LNCAP (cell line): Measurements from ENCODE around the gene KRTAP5-5.

Experiments used
- TF ChIP-seq, protein P1 (sequence below): fragments of 450-650 bp; IDR thresholded peaks from 2 replicates; pipeline ENCODE4 v1.5.1; 2017; ENCODE audit warnings: mild to moderate bottlenecking

Gene KRTAP5-5

DNA sequence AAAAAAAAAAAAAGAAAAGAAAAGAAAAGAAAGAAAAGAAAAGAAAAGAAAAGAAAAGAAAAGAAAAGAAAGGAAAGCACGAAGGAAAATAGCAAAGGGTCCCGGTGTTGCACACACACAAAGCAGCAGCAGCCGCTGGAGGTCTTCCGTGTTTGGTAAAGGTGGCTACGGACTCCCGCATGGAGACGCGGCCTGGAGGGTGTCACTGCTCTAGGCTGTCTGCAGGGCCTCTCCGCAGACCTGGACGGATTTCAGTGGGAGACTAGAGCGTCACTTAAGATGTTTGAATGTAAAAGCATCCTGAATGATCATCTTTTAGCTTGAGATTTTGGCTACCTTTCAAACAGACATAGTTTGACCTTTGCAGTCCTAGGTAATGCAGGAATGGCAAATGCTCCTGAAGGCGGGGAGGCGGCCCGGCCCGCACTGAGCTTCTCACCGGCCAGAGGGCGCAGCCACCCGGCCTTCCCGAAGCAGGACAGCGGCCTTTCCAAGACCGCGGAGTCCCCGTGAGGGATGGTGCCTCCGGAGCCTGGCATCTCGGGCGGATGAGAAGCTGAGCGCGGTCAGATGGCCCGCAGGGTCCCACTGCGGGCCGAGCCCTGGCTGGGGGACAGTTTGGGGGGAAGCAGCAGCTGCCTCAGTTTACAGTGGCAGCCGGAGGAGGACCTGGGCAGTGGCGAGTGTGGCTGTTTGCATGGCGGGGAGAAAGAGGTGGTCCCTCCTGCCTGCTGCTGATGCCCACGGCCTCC is 18.5 kb downstream of the KRTAP5-5 start:
- TF ChIP-seq, protein P1, sequence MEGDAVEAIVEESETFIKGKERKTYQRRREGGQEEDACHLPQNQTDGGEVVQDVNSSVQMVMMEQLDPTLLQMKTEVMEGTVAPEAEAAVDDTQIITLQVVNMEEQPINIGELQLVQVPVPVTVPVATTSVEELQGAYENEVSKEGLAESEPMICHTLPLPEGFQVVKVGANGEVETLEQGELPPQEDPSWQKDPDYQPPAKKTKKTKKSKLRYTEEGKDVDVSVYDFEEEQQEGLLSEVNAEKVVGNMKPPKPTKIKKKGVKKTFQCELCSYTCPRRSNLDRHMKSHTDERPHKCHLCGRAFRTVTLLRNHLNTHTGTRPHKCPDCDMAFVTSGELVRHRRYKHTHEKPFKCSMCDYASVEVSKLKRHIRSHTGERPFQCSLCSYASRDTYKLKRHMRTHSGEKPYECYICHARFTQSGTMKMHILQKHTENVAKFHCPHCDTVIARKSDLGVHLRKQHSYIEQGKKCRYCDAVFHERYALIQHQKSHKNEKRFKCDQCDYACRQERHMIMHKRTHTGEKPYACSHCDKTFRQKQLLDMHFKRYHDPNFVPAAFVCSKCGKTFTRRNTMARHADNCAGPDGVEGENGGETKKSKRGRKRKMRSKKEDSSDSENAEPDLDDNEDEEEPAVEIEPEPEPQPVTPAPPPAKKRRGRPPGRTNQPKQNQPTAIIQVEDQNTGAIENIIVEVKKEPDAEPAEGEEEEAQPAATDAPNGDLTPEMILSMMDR, result no peak

DNA sequence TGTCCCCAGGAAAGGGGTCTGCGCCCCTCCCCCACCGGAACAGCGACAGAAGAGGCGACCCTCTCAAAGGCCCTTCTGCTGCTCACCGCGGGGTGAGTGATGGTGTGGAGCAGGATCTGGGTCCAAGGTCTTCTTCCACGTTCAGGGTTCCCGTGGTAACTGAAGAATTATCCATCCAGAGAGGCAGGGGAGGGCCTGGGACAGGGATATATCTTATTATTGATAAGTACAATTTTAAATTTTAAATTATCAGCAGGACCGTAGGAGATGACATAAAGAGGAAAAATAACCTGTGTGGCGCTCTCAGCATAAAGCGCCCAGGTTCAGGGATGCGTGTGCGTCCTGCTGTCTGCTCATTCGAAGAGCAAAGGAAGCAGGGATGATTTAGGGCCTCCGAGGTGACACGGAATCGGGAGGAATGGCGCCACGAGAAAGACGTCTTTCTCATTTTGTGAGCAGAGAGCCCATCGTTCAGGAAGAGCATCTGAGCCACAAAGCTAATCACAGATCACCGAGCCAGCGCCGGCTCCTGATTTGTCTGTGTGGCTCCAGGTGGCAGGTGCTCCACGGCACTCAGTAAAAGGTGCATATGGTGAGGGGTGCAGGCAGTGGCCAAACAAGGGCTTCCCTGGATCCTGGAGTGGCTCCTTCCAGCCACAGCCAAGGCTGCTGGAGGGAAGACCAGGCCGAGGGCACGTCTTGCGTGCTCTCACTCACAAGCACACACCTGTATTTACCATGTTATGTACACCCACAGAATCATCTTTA is 19.3 kb downstream of the KRTAP5-5 start:
- TF ChIP-seq, protein P1, result no peak

- TF ChIP-seq, protein P1, result no peak
Measured at GRCh38 chr11:1650034-1650917, 20.7 kb downstream of the KRTAP5-5 start.

DNA sequence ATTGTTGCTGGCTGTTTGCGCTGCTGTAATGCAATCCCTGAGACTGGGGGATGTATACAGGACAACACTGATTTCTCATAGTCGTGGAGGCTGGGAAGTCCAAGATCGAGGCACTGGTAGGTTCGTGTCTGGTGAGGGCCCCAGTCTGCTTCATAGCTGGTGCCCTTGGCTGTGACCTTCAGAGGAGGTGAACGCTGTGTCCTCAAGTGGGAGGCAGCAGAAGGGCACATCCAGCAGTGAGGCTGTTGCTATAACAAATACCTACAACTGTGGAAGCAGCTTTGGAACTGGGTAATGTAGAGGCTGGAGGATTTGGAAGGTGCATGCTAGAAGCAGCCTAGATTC is 21.3 kb downstream of the KRTAP5-5 start:
- TF ChIP-seq, protein P1, result no peak

- TF ChIP-seq, protein P1, result no peak
Measured at GRCh38 chr11:1651411-1651980, 21.9 kb downstream of the KRTAP5-5 start.

- TF ChIP-seq, protein P1, result no peak
Measured at GRCh38 chr11:1652026-1652425, 22.5 kb downstream of the KRTAP5-5 start.

DNA sequence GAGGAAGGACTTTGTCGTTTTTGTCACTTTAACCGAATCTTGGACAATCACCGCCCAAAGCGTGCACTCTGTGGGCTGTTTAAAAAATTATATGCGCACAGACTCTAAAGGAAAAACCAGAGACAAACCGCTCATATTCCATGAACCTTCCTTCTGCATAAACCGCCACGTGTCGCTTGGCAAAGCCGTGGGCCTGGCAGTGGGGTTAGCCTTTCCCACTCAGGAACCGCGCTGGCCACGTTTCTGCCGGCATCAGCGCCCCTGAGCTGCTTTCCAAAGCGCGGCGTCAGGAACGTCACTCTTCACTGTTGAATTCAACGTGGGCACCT is 22.8 kb downstream of the KRTAP5-5 start:
- TF ChIP-seq, protein P1, result no peak
